AG08395 (cell line): ENCODE data around the gene TRMO.

Experiments used
- DNase-seq: peaks from one replicate; pipeline ENCODE4 v3.0.0; 2012; ENCODE audit warnings: mixed read lengths, low spot score

TRMO gene

DNA sequence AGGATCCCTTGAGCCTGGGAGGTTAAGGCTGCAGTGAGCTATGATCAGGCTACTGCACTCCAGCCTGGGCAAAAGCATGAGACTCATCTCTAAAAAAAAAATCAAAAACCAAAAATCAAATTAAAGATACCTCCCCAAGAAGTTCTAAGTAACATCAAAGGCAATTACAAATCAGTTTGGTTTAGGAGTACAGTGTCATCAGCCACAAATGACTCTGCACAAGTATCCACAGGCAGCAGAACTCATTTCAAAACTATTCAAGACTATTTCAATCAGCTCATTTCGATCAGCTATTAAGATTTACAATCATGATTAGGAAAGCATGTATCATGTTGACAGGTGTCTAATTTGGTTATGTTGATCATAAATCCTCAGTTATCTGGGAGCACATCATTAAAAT lies 19.1 kb downstream of the TRMO start:
- no peak for DNase-seq

DNA sequence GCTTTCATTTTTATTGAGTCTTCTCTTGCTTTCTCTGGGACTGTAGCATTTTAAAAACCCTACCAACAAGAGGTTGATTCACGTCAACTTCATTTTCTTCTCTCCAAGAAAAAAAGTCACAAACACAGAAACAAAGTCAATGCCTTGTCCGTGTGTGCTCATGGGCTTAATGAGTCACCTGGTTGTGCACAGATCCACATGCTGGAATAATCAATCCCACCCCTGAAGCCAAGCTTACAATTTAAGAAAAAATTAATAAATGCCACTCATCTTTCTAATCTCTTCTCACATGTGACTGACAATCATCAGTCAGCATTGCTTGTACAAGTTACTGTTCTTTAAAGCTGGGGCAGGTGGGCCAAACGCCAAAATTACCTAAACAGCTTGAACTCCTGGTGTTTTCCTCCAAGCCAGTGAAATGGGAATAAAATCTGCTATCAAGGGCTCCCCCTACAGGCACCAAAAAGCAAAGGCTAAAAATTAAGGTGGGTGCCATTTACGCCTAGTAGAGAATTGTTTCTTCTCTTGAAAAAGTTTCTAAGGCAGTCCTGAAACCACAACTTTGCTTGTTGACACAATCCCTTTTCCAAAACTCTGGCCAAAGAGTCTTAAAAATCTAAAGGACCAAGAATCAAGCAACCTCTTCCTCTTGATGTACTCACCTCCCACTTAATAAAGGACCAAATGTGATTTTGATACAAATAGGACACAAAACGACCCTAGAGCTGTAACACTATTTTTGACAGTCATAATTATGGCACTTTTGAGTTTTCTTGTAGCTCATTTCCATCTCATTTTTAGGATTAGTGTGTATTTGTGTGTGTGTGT lies 21.3 kb downstream of the TRMO start:
- peak; percentile 71 for DNase-seq

DNA sequence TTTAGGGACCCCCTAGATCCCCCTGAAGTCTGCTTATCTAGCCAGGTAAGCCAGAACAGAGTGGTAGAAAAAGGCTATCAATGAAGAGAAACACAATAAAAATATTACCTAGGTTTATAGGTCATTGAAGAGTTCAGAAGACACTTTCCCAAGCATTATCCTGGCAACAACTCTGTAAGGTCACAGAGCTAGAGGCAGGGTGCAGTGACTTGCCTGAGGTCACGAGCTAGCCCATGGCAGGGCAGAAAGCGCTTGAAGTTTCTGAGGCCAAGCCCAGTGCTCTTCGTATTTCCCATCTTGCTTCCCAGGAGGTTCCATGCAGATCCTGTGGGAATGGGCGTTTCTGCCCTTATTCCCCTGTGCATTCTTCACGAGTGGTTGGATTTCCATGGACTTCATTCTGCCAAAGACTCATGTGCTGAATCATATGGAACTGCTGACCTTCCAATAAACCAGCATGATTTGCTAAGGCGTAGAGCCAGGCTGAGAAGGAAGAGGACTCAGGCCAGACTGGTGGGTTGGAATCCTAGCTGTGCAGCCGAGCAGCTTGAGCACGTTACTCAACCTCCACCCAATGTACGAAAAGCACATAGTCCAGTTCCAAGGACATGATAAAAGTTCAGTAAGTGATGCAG lies 22.1 kb downstream of the TRMO start:
- no peak for DNase-seq

DNA sequence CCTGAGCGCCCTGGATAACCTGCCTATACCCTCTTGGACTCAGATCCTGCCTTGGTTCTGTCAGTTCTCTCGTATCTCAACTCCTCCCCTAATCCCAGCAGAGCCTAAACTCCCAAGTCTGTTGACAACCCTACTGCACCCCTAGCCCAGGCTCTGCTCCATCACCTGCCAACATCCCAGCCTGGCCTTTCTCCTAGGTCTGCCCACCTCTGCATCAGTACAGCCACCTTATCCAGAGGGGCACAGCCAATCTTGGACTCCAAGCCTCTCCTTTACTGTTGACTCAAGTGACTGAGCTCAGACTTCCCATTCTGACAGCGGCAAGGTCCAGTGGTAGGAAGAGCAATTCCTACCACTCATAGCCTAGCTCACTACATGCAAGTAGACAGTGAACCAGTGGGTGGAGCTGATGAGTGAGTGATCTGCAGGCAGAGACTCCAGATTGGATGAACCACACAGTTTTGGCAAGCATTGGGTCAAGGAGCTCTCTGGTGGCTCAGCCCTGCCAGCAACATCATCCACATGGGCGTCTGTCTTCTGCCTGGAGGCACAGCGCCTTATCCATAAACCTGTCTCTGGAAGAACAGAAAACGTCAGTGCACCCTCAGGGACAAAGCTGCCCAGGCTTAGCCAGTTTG lies 26.5 kb downstream of the TRMO start:
- DNase-seq = peak; percentile 27

DNA sequence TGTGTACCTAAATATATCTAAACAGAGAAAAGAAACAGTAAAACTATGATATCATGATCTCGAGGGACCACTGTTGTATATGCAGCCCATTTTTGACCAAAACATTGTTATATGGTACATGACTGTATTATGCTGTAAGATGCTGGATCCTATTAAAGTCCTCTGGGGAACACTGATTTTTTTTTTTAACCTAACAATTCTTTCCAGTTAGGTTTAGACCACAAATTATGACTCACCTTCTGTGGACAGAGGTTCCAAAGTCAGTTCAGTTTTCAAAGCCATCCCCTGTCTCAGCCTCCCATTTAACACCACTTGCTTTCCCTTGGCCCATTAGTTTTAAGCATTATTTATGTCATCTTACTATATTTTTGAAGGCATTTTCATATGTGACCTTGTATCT lies 27.1 kb downstream of the TRMO start:
- no peak for DNase-seq

DNA sequence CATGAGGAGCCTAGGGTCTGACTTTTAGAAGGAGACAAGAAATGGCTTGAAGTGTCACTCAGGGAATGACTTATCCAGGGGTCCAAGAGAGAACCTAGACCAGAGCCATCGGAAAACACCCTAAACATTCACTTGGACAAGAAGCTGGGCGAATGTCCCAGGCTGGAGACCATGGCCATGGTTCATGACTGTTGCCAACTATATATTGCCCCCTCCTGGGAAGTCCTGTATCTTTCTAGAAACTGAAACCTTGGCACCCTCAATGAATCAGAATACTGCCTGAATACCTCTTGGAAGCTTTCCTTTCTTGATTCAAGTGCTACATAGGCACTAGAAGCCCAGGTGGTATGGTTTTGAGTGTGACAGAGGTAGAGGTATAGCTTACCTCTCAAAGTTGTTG lies 29.9 kb downstream of the TRMO start:
- DNase-seq = no peak

DNA sequence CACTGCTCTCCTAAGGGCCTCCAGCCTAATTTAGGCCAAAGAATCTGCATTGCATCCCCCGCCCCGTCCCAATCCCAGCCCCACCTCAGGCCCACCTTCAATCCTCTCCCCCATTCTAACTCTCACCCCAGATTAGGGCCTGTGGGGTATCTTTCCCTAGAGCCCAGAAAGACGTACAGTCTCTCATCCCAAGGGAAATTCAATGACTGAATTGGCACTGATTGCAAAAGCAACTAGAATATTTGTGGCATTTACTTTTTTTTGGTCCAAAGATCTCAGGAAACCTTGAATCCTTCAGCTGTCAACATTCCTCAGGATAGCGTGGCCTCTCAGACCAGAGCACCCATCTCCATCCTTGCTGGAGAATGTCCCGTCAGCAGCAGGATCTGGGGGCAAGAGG lies 30.6 kb downstream of the TRMO start:
- no peak for DNase-seq

DNA sequence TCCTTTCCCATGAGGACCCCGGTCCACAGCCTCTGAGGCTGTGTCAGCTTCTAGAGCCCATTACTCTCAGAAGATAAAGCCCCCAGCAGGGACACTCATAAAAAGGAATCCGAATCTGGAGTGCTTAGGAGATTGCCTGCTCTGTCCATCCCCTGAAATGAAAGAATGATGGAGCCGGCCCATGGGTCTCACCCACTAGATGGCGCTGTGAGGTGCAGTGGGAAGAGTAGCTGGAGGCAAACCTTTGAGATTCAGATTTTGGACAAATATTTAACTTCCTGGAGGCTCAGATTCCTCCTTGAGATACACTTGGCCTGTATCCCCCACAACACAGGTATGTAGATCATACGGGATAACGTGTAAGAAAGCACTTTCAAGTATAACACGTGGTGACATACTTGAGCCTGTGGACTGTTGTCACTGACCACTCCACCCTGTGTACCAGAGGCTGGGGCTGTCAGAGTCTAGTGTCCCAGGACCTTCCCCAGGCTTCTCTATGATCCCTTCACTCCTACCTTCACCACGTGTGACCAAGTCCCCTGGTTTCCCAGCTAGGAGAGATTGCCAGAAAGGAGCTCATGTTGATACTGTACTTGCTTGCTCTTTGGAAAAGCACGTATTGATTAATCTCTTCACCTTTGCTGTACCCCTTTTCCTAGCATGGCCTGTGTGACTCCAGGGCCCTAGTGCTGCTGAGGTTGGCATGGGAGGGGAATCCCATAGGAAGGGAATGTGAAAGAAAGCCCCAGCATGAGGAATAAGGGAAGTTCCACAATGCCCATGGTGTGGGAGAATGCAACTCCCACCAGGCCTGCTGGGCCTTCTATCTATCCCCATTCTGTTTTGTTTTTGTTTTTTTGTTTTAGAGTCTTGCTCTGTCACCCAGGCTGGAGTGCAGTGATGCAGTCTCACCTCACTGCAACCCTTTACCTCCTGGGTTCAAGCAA lies 32.1 kb downstream of the TRMO start:
- peak; percentile 40 for DNase-seq

DNA sequence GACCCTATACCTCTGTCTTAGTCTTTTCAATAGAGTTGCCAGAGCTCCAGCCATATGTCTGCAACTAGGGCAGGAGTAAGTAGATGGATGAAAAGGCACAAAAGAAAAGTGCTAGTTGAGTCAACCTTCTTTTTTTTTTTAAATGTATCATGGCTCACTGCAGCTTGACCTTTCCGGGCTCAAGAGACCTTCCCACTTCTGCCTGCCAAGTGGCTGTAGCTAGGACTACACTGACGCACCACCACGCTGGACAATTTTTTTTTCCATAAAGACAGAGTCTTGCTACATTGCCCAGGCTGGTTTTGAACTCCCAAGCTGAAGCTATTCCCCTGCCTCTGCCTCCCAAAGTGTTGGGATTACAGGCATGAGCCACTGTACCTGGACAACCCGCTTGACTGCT lies 42.0 kb downstream of the TRMO start:
- DNase-seq = no peak

DNA sequence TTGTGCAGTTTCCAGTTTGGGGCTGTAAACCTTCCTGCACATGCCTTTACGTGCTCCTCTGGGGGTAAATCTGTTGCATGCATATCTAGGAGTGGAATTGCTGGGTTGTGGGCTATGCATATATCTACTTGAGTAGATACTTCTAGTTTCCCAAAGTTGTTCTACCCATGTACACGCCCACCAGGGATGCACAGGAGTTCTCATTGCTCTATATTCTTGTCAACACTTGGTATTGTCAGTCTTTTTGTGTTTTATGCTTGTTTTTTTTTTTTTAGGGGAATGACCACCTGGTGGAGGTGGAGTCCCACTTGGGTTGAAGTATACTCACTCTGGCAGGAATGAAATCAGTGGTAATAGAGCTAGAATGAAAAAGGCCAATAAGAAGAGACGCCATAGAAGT lies 46.2 kb downstream of the TRMO start:
- no peak for DNase-seq

DNA sequence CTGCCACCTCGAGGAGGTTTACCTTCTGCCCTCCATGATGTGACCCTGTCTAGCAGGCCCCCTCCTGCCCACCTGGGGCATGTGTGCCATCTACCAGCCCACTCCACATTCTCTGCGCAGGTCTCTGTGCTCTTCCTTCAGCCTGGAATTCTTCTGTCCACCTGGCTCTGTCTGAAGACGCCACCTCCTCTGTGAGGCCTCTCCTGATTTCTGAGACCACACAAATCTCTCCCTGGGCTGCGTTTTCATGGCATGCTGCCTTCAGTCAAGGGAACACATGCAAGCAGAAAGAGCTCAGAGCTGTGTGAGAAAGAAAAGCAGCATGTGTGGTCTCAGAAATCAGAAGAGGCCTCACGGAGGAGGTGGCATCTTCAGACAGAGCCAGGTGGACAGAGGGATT lies 47.2 kb downstream of the TRMO start:
- no peak for DNase-seq

DNA sequence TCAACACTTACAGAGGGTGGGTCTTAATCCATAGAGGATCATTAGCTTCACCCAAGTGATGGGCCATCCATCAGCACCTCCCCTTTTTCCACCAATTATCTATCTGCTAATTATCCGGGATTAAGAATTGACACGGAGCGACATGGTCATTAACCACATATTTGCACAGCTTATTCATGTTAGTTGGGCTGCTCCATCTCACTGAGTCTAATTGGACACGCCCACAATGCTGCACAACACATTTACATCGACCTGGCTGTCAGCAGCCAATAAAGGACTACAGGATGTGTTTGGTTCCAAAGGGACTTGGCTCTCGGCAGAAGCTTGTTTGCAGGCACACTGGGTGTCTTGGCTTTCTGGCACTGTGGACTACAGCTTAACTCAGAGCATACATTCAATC lies 47.7 kb downstream of the TRMO start:
- no peak for DNase-seq

DNA sequence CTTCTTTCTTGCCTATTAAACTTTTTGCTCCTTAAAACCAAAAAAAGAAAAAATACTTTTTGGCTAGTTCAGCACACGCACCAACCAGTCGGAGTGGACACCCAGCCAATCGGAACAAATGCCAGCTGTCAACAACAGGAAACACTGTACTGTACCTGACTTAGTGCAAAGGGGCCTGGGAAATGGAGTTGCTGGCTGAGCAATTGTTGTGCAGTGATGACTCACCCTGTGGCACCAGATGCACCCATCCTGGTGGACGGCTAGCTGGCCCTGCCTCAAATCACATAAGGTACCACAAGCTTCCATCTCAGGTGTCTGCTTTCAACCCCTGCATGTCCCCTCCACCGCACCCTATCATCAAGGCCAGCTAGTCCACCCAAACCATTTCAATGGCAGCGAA lies 48.4 kb downstream of the TRMO start:
- DNase-seq = no peak

DNA sequence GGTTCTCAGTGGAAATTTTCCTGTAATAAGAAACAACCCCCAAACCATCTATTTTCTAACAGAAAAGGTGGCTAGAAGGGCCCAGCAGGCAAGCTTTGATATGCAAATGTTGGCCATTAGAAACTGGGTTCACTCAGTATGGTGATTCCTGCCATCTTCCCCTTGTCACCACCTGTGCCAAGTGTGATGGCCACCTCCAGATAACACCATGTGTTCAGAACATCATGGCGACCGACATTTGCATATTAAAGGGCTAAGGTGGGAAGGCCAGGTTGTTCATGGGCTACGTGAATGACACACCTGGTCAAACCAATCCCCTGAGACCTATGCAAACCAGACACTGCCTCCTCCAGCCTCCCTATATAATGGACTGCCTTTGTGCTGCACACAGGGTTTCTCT lies 48.9 kb downstream of the TRMO start:
- no peak for DNase-seq

DNA sequence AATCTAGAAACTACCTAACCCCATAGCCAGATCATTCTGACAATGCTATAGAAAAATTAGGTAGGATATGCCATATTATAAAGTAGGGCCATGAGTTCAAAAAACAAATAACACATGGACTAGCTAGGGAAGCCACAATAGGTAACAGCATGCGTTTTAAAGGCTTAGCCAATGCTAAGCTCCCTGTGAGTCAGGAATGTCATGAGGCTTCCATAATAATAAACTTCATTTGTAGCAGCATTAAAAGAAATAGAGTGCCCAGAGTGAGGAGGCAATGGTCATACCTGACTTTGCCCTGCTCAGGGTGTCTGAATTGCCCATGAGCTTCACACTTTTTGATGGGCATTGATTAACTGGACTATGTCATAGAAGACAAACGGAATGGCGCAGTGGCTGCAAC lies 53.4 kb downstream of the TRMO start:
- no peak for DNase-seq

DNA sequence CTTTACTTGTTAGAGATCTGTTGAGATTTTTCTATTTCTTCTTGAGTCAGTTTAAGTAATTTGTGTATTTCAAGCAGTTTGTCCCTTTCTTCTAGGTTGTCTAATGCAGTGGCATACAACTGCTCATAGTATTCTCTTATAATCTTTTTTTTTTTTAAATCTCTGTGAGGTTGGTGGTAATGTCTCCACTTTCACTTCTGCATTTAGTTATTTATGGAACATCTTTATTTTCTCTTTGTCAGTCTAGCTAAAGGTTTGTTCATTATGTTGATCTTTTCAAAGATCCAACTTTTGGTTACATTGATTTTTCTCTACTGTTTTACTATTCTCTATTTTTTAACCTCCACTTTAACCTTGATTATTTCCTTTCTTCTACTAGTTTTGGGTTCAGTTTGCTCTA lies 55.5 kb downstream of the TRMO start:
- no peak for DNase-seq

DNA sequence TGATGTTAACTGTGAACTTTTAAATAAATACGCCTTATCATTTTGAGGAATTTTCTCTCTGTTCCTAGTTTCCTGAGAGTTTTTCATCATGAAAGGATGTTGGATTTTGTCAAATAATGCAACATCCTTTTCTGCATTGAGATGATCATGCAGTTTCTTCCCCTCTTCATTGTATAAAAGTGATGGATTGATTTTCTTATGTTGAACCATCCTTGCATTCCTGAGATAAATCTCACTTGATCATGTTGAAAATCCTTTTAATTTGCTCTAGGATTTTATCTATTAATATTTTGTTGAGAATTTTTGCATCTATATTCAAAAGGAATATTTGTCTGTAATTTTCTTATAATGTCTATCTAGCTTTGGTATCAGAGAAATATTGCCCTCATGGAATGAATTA lies 56.0 kb downstream of the TRMO start:
- no peak for DNase-seq

DNA sequence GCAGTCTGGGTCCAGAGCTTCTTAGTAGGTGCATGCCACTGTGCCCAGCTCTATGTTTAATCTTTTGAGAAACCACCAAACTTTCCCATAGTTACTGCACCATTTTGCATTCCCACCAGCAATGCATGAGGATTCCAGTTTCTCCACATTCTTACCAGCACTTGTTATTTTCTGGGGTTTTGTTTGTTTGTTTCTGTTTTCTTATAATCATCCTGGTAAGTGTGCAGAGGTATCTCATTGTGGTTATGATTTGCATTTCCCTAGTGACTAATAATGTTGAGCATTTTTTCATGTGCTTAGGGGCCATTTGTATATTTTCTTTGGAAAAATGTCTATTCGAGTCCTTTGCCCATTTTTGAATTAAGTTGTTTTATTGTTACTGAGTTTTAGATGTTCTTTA lies 57.9 kb downstream of the TRMO start:
- no peak for DNase-seq

DNA sequence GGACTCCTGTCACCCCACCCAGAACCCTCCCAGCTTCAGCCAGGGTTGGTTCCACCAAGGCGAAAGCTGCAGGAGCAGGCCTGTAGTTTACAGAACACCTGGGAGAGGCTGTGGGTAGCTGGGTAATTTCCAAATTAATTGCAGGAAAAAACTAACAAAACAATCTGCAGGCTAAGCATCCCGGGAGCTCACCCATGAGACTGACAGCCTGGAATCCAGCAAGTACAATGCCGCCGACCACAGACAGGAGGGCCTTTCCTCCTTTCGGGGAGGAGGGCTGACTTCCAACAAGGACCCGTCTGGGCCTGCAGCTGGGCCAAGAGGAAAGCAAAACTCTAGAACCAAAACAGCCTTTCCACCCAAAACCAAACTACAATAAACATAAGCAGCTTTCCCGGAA lies 59.0 kb downstream of the TRMO start:
- DNase-seq = no peak

DNA sequence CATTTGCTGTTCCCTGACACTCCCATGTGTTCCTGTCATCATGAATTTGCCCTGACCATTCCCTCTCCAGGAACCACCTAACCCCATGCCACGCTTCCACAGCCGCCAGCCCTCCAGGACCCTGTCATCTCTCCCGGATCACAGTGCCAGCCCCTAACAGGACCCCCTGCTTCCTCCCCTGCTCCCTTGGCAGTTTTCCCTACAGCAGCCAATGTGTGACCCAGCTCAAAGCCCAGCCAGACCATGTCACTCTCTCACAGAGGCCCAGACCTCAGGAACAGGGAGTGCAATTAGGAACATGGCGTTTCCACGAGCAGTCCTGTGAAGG lies 61.2 kb downstream of the TRMO start:
- DNase-seq = no peak

DNA sequence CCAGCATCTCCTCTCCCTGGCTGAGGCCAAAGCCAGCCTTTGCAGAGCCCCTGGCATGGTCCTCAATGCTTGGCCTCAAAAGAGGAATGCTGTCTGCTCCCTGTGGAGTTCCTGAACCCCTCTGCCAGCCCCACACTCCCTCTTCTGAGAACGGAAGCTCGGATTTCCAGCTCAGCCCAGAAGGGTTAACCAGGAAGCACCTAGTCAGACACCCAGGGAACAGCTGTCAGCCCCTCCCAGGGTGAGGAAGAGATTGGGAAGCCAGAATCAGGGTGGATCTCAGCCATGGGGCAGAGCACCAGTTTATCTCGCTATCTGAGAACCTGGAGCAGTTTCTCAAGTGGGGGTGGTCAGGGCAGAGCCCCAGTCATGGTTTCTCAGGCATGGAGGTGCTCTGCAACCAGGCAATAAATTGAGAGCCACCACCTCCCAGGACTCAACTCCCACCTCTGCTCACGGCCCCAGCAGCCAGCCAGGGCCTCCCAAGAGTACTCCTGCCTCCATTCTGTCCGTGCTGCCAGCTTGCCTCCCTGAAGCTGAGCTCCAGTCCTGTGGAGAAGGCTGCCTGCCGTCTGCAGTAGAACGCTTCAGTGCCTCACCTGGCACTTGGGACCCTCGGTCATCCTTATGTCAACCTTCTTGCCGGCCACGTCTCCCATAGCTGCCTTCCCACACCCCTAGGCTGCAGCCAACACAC lies 61.7 kb downstream of the TRMO start:
- no peak for DNase-seq

DNA sequence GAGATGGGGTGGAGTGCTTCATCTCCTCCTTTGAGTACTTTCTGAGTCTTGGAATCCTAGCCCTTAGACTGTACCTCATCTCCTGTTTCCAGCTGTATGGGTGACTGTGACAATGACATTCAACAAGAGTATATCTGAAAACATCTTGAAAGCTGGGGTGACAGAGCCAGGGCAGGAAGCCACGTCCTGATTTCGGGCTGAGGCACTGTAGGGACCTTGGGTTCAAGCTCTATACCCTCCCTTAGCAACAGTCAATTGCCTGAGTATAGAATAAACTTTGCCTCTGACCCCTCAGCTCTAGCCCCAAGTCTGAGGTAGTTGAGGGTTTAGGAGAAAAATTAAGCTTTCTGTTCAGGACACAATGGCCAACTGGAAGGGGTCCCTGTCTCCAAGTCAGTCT lies 63.0 kb downstream of the TRMO start:
- no peak for DNase-seq
